Neural crest cell (in vitro differentiated cells): ENCODE results near the gene TFCP2. TPM values are rescaled to one million over a fixed set of nuclear protein-coding genes. Genes with fewer than 3 reads are reported as not detected.
"Not testable (repeated sequence)": the region's sequence is repeated elsewhere in the genome, so short reads cannot be mapped to it uniquely, and the experiment has no call there.

Source experiments
- DNase-seq: peaks from one replicate; pipeline ENCODE4 v3.0.0; 2021; ENCODE audit warnings: low read depth, mixed read lengths, low spot score
- H3K27ac Mint-ChIP-seq: one replicate; pipeline ENCODE4 v1.8.0; 2021; ENCODE audit warnings: mild to moderate bottlenecking, mixed read lengths; ENCODE audit not compliant: unreplicated experiment
- H3K27me3 Mint-ChIP-seq: 2 replicates; pipeline ENCODE4 v1.8.0; 2021; ENCODE audit warnings: low read depth, mild to moderate bottlenecking, mixed read lengths
- H3K36me3 Mint-ChIP-seq: 2 replicates; pipeline ENCODE4 v1.8.0; 2021; ENCODE audit warnings: low read depth, mild to moderate bottlenecking, mixed read lengths
- H3K4me1 Mint-ChIP-seq: 2 replicates; pipeline ENCODE4 v1.8.0; 2021; ENCODE audit warnings: mixed read lengths
- H3K4me3 Mint-ChIP-seq: one replicate; pipeline ENCODE4 v1.8.0; 2021; ENCODE audit warnings: mild to moderate bottlenecking, mixed read lengths
- H3K9me3 Mint-ChIP-seq: 2 replicates; pipeline ENCODE4 v1.8.0; 2021; ENCODE audit warnings: mixed read lengths
- long read RNA-seq: library from polyadenylated mRNA; unstranded; transcript quantifications from one replicate; pipeline ENCODE4 v2.0.0, GENCODE V29; 2020
- total RNA-seq: library from RNA; stranded (reverse); gene quantifications from 2 replicates; pipeline ENCODE4 v1.2.1, GENCODE V29; 2021
- TF ChIP-seq, protein P1 (sequence below): fragments of 200-600 bp; sonication (generic); conservative IDR thresholded peaks from 2 replicates; pipeline ENCODE4 v1.5.0; 2021; ENCODE audit warnings: antibody characterized with exemption, mild to moderate bottlenecking

The TFCP2 gene, protein sequence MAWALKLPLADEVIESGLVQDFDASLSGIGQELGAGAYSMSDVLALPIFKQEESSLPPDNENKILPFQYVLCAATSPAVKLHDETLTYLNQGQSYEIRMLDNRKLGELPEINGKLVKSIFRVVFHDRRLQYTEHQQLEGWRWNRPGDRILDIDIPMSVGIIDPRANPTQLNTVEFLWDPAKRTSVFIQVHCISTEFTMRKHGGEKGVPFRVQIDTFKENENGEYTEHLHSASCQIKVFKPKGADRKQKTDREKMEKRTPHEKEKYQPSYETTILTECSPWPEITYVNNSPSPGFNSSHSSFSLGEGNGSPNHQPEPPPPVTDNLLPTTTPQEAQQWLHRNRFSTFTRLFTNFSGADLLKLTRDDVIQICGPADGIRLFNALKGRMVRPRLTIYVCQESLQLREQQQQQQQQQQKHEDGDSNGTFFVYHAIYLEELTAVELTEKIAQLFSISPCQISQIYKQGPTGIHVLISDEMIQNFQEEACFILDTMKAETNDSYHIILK
- total RNA-seq, result 28.5 and 28.8 TPM in 2 replicates
- long read RNA-seq, transcript TFCP2-201 (15 exons, 3,546 nt), result major isoform, 11 of 25 reads
- long read RNA-seq, partial matches to known transcripts, result 4 of 25 reads
- long read RNA-seq, other reads (novel, unspliced or antisense), result 10 of 25 reads

DNA sequence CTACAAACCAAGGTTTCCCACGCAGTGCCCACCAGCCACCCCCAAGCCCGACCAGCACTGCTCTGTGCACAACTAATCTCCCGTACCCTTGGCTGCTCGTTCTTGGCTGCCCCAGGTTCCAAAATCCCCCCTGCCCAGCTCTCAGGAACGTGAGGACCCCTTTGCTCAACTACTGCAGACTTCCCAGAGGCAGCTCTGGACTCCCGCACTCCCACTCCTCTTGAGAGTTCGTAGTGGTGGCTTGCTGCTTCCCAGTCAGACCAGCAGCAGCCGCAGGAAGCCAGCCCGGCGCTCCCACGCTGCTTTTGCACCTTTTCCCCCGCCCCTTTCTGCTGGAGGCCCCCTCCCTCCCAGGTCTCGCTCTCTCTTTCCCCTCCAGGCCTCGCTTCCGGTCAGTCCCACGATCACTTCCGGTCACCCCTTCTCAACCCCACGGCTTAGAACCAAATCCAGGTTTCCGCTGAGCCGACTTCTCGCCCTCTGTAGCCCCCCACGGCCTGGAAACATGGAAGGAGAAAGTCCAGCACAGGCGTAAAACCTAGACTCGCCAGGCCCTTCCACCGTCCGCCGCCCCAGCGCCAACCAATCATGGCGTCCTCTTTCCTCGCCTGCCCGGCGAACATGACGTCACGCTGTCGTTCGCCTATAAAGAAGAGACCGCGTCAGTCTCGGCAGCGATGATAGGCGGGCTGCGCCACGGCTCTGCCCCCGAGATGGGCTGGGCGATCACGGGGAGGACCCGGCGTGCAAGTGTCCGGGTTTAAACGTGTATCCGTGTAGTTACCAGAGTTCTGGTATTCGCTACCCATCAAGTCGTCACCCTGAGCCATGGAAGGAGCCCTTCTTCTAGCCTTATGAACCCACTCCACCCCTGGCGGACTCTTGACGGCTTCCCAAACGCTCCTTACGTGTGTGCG lies at the start of gene TFCP2:
TSS of gene TFCP2 (minus strand) at position 621 of the 917 bp plus-strand sequence. CDS start 713 bp downstream, outside the sequence.
- TF ChIP-seq, protein P1, sequence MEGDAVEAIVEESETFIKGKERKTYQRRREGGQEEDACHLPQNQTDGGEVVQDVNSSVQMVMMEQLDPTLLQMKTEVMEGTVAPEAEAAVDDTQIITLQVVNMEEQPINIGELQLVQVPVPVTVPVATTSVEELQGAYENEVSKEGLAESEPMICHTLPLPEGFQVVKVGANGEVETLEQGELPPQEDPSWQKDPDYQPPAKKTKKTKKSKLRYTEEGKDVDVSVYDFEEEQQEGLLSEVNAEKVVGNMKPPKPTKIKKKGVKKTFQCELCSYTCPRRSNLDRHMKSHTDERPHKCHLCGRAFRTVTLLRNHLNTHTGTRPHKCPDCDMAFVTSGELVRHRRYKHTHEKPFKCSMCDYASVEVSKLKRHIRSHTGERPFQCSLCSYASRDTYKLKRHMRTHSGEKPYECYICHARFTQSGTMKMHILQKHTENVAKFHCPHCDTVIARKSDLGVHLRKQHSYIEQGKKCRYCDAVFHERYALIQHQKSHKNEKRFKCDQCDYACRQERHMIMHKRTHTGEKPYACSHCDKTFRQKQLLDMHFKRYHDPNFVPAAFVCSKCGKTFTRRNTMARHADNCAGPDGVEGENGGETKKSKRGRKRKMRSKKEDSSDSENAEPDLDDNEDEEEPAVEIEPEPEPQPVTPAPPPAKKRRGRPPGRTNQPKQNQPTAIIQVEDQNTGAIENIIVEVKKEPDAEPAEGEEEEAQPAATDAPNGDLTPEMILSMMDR, result no peak
- H3K27me3 Mint-ChIP-seq, result peaks cover 3% of the 10 kb centered on the region
- no peaks in the 10 kb centered on the region for H3K36me3 Mint-ChIP-seq
- peak; percentile 72 for DNase-seq
- H3K4me1 Mint-ChIP-seq, result peaks cover 5% of the 10 kb centered on the region
- peak within 1 kb of the TSS; percentile 77 for H3K4me3 Mint-ChIP-seq
- H3K27ac Mint-ChIP-seq, result no peak within 1 kb of the TSS
- no peaks in the 10 kb centered on the region for H3K9me3 Mint-ChIP-seq

DNA sequence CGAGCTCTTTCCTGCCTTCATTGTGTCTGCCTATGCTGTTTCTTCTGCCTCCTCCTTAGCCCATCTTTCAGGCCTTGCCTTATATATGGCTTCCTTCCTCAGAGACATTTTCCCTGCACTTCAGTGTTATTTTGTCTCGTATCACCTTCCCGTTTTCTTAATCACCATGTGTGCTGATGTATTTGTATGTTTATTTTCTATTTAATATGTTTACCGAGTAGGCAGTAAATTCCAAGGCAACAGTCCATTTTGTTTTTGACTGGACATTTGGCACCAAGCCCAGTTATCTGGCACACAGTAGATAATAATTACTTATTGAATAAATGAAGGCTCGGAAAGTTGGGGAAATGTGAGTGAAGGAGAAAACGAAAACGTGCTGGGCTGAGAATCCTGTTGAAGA lies 49.5 kb upstream of the TFCP2 start:
- TF ChIP-seq, protein P1, result no peak
- Mint-ChIP-seq H3K9me3 (no peaks in the 10 kb centered on the region), H3K4me3 (peak overlapping the region; percentile 61), H3K27ac (no peak overlapping the region), H3K4me1 (peaks cover 23% of the 10 kb centered on the region), H3K36me3 (no peaks in the 10 kb centered on the region), H3K27me3 (no peaks in the 10 kb centered on the region)
- DNase-seq, result no peak

DNA sequence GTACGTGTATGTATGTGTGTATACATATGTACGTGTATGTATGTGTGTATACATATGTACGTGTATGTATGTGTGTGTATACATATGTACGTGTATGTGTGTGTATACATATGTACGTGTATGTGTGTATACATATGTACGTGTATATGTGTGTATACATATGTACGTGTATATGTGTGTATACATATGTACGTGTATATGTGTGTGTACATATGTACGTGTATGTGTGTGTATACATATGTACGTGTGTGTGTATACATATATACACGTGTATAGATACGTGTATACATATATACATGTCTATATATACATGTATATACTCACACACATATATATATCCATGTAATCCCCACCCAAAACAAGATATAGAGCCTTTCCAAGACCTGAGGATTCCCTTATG lies 46.9 kb upstream of the TFCP2 start:
- H3K27me3 Mint-ChIP-seq, H3K36me3 Mint-ChIP-seq, DNase-seq, H3K27ac Mint-ChIP-seq, H3K4me3 Mint-ChIP-seq, H3K9me3 Mint-ChIP-seq: not testable (repeated sequence)
- H3K4me1 Mint-ChIP-seq, result peaks cover 17% of the 10 kb centered on the region

DNA sequence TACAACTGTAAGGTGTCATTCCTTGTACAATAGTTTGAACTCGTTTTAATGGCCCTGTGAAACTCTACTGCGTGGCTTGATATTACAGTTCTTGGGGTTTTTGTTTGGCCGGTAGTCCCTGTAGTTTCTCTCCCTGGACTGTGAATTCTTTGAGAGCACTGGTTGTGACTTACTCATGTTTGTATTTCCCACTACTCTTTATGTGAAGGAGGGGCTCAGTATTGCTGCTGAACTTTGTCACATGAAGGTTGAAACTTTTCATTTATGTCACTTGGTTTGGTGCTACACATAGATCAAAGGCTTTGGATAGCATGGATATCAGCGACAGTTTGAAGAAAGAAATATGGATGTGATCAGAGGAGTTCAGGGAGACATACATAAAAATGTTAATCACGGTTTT lies 46.4 kb upstream of the TFCP2 start:
- Mint-ChIP-seq H3K4me3 (peak overlapping the region; percentile 79), H3K36me3 (no peaks in the 10 kb centered on the region), H3K4me1 (peaks cover 17% of the 10 kb centered on the region), H3K27me3 (no peaks in the 10 kb centered on the region), H3K9me3 (no peaks in the 10 kb centered on the region), H3K27ac (no peak overlapping the region)
- TF ChIP-seq, protein P1, result no peak
- no peak for DNase-seq

DNA sequence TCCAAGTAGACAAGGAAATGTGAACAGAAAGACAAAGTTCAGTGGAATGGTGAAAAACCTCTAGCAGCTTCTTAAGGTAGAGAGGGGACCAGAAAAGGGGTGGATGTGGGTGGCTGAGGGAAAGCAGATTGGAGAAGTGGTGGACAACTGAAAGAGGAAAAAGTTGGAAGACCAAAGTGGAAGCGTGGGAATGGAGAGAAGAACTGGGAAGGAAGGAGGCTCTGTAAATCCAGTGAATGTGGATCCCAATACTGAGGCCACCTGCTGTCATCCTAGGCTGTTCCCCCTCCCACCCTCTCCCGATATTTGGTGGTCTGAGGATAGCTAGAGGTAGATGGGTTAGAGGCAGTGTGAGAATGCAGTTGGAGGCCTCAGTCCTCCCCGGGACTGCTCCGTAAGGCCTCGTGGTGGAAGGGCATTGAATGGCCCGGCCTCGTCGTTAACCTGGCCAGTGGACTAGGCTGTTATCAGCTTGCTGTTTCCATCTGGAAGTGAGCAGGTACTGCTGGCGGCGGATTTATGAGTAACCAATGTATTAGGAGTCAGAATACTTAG lies 45.7 kb upstream of the TFCP2 start:
- TF ChIP-seq, protein P1, result no peak
- no peaks in the 10 kb centered on the region for H3K27me3 Mint-ChIP-seq
- no peaks in the 10 kb centered on the region for H3K36me3 Mint-ChIP-seq
- no peaks in the 10 kb centered on the region for H3K9me3 Mint-ChIP-seq
- H3K27ac Mint-ChIP-seq, result peak overlapping the region; percentile 85
- H3K4me1 Mint-ChIP-seq, result peaks cover 17% of the 10 kb centered on the region
- DNase-seq, result no peak
- peak overlapping the region; percentile 79 for H3K4me3 Mint-ChIP-seq
